Keratinocyte (primary cell): ENCODE results near the gene PLXDC1. TPM values are rescaled to one million over a fixed set of nuclear protein-coding genes. Genes with fewer than 3 reads are reported as not detected.

Experiments
- DNase-seq: peaks from one replicate; pipeline ENCODE4 v3.0.0-alpha.2; 2011; ENCODE audit warnings: low read depth, missing footprints, low spot score
- FAIRE-seq: peaks from 2 replicates; lab custom pipeline; 2011; peaks lifted over from hg19 to GRCh38; lab: Jason Lieb, UNC
- H2AFZ ChIP-seq: 2 replicates; pipeline ENCODE4 v1.6.0; 2012; ENCODE audit warnings: low read length, control low read depth, inconsistent platforms; ENCODE audit not compliant: control insufficient read depth
- H3K27ac ChIP-seq: 2 replicates; pipeline ENCODE4 v1.5.1; 2011; ENCODE audit warnings: low read length; ENCODE audit not compliant: control insufficient read depth, insufficient read depth
- H3K27me3 ChIP-seq: 3 replicates; pipeline ENCODE4 v1.6.0; 2011; ENCODE audit warnings: low read length; ENCODE audit not compliant: control insufficient read depth, insufficient read depth; ENCODE audit errors: extremely low read depth
- H3K36me3 ChIP-seq, 2 experiments: 2 replicates in 1 of 2; 3 replicates in 1 of 2; pipeline ENCODE4 v1.5.1; 2011; ENCODE audit warnings: low read length in 2 of 2, mild to moderate bottlenecking in 1 of 2; ENCODE audit not compliant: control insufficient read depth in 2 of 2, insufficient read depth in 2 of 2; ENCODE audit errors: extremely low read depth in 1 of 2
- H3K4me1 ChIP-seq: 3 replicates; pipeline ENCODE4 v1.5.1; 2011; ENCODE audit warnings: low read length; ENCODE audit not compliant: control insufficient read depth, insufficient read depth; ENCODE audit errors: extremely low read depth
- H3K4me2 ChIP-seq: 3 replicates; pipeline ENCODE4 v1.6.0; 2011; ENCODE audit warnings: low read depth, low read length; ENCODE audit not compliant: control insufficient read depth, insufficient read depth; ENCODE audit errors: extremely low read depth
- H3K4me3 ChIP-seq, 3 experiments: fragments of 200-600 bp in 1 of 3; sonication (generic) in 1 of 3; 2 replicates in 2 of 3; 3 replicates in 1 of 3; pipeline ENCODE4 v1.5.1; 2011 to 2016; ENCODE audit warnings: low read length in 3 of 3, mild to moderate bottlenecking in 3 of 3, control low read depth in 2 of 3, inconsistent platforms in 1 of 3, low read depth in 1 of 3, mixed read lengths in 1 of 3, mixed run types in 1 of 3, moderate library complexity in 1 of 3; ENCODE audit not compliant: control insufficient read depth in 2 of 3, insufficient read depth in 2 of 3; ENCODE audit errors: extremely low read depth in 1 of 3
- H3K79me2 ChIP-seq: 2 replicates; pipeline ENCODE4 v1.6.0; 2012; ENCODE audit warnings: low read length; ENCODE audit not compliant: control insufficient read depth, insufficient read depth
- H3K9ac ChIP-seq: 3 replicates; pipeline ENCODE4 v1.6.0; 2011; ENCODE audit warnings: low read length; ENCODE audit not compliant: control insufficient read depth, insufficient read depth; ENCODE audit errors: extremely low read depth
- H3K9me1 ChIP-seq: 3 replicates; pipeline ENCODE4 v1.6.0; 2011; ENCODE audit warnings: low read length; ENCODE audit not compliant: control insufficient read depth, insufficient read depth; ENCODE audit errors: extremely low read depth
- H3K9me3 ChIP-seq: 2 replicates; pipeline ENCODE4 v1.5.1; 2012; ENCODE audit warnings: low read depth, low read length; ENCODE audit not compliant: control insufficient read depth
- H4K20me1 ChIP-seq: 3 replicates; pipeline ENCODE4 v1.6.0; 2011; ENCODE audit warnings: low read length; ENCODE audit not compliant: control insufficient read depth, insufficient read depth; ENCODE audit errors: extremely low read depth
- EZH2 ChIP-seq: IDR thresholded peaks from one replicate; pipeline ENCODE4 v1.6.1; 2012; ENCODE audit warnings: inconsistent platforms, mild to moderate bottlenecking, low read length, moderate library complexity
- dilution Hi-C: fragments of 300-500 bp; cut with MboI; formaldehyde crosslinking; loops from one replicate; pipeline ENCODE4 v1.7.0; 2020; ENCODE audit warnings: low sequenced_read_pairs; ENCODE audit not compliant: extremely low pct_ligation_motif_present
- polyA plus RNA-seq, 5 experiments: library from polyadenylated mRNA; depleted of rRNA in 3 of 5; stranded (reverse) in 3 of 5; stranded (forward) in 1 of 5; unstranded in 1 of 5; fragments of >200 nt; gene quantifications; 1 replicate in 1 of 5; 2 replicates in 3 of 5; 3 replicates in 1 of 5; pipeline versions ENCODE4 v1.2.1 to v1.2.3, GENCODE V29; 2011 to 2012; ENCODE audit warnings: missing spikeins in 2 of 5, low read depth in 1 of 5, low replicate concordance in 1 of 5
- TF ChIP-seq, protein P1 (sequence below), 3 experiments: IDR thresholded peaks in 1 of 3; conservative IDR thresholded peaks in 1 of 3; optimal IDR thresholded peaks in 1 of 3; 2 replicates in 2 of 3; 3 replicates in 1 of 3; pipeline versions ENCODE3 to v1.5.1; 2011; ENCODE audit warnings: low read length in 3 of 3, mild to moderate bottlenecking in 3 of 3, moderate library complexity in 2 of 3, control low read depth in 1 of 3, inconsistent platforms in 1 of 3; ENCODE audit not compliant: insufficient read depth in 2 of 3; ENCODE audit errors: extremely low read depth in 1 of 3

PLXDC1 gene
- polyA plus RNA-seq, 1 donor (not counting 4 experiments of a cell fraction or from before 2014, with no cell fraction given), result 0.35 TPM

DNA sequence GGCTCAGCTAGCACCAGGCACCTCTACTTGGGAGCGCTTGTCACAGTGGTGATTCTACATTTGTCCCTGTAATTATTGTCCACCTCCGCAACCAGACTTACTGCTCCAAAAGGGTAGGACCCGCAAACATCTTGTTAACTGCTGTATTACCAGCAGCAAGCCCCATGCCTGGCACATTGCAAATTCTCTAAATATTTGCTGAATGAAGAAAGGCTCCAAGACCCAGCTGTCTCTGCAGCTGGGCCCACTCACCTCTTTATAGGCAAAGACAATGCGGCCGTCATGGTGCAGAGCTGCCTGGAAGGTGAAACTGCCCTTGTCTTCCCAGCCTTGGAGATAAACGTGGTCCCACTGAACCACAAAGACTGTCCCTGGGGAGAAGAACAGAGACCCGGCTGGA, 44.3 kb downstream of the PLXDC1 start:
- Histone ChIP-seq H4K20me1 (no peaks in the 10 kb centered on the region), H3K4me2 (no peak overlapping the region), H3K27ac (no peak overlapping the region), H3K27me3 (peaks cover 15% of the 10 kb centered on the region), H3K79me2 (no peaks in the 10 kb centered on the region), H3K9me3 (no peaks in the 10 kb centered on the region), H3K4me3 (no peak overlapping the region), H2AFZ (no peak overlapping the region), H3K4me1 (no peaks in the 10 kb centered on the region), H3K36me3 (no peaks in the 10 kb centered on the region), H3K9me1 (no peaks in the 10 kb centered on the region), H3K9ac (no peak overlapping the region)
- FAIRE-seq (no peak), DNase-seq (no peak)
- TF ChIP-seq EZH2, result no peak
- TF ChIP-seq, protein P1, sequence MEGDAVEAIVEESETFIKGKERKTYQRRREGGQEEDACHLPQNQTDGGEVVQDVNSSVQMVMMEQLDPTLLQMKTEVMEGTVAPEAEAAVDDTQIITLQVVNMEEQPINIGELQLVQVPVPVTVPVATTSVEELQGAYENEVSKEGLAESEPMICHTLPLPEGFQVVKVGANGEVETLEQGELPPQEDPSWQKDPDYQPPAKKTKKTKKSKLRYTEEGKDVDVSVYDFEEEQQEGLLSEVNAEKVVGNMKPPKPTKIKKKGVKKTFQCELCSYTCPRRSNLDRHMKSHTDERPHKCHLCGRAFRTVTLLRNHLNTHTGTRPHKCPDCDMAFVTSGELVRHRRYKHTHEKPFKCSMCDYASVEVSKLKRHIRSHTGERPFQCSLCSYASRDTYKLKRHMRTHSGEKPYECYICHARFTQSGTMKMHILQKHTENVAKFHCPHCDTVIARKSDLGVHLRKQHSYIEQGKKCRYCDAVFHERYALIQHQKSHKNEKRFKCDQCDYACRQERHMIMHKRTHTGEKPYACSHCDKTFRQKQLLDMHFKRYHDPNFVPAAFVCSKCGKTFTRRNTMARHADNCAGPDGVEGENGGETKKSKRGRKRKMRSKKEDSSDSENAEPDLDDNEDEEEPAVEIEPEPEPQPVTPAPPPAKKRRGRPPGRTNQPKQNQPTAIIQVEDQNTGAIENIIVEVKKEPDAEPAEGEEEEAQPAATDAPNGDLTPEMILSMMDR (optimal IDR thresholded peaks at IDR 0.05 in 1 of 3, IDR thresholded peaks at IDR 0.05 in 1 of 3, conservative IDR thresholded peaks at IDR 0.05 in 1 of 3; ENCODE audit: extremely low read depth in 1 of 3, insufficient read depth in 2 of 3, low read length in 3 of 3), result no peak
- dilution Hi-C loops, result no loop called here

DNA sequence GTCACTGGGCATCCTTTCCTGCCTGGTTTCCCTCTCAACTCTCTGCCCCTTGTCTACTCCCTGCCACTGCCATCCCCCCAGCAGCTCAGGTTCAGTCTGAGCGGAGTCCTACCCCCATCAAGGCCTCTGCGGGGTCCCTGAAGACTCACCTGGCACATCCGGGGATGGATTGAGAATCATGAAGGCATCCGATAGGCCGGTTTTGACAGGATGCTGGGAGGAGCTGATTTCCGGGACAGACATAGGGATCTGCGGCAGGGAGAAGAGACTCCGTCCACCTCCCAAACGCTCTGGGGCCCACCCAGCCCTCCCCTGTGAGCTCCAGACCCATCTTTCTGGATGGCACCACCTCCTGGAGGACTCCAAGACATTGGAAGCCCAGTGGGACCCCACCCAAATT, 45.7 kb downstream of the PLXDC1 start:
- TF ChIP-seq, protein P1 (optimal IDR thresholded peaks at IDR 0.05 in 1 of 3, IDR thresholded peaks at IDR 0.05 in 1 of 3, conservative IDR thresholded peaks at IDR 0.05 in 1 of 3; ENCODE audit: extremely low read depth in 1 of 3, insufficient read depth in 2 of 3, low read length in 3 of 3), result no peak
- TF ChIP-seq EZH2, result no peak
- H3K27ac ChIP-seq, result no peak overlapping the region
- H3K27me3 ChIP-seq, result peaks cover 15% of the 10 kb centered on the region
- H3K4me1 ChIP-seq, result no peaks in the 10 kb centered on the region
- no peaks in the 10 kb centered on the region for H4K20me1 ChIP-seq
- DNase-seq, result no peak
- H3K4me2 ChIP-seq, result no peak overlapping the region
- no peaks in the 10 kb centered on the region for H3K9me1 ChIP-seq
- H2AFZ ChIP-seq, result no peak overlapping the region
- FAIRE-seq, result no peak
- H3K36me3 ChIP-seq, result no peaks in the 10 kb centered on the region
- dilution Hi-C loops, result no loop called here
- no peaks in the 10 kb centered on the region for H3K9me3 ChIP-seq
- no peak overlapping the region for H3K9ac ChIP-seq
- H3K79me2 ChIP-seq, result no peaks in the 10 kb centered on the region
- no peak overlapping the region for H3K4me3 ChIP-seq
